ENCODE results near the gene PRR18. TPM values are rescaled to one million over a fixed set of nuclear protein-coding genes. Genes with fewer than 3 reads are reported as not detected.

Gene PRR18
- total RNA-seq, 1 experiment from 2014 or later = 0.76 TPM

- no peak overlapping the region for H3K4me3 ChIP-seq
- H3K36me3 ChIP-seq = no peaks in the 10 kb centered on the region
- no peaks in the 10 kb centered on the region for H3K9me3 ChIP-seq (replicated peaks)
- no peak for DNase-seq (ENCODE audit: low read depth in 1 of 2, low spot score in 2 of 2)
- H3K27me3 ChIP-seq (replicated peaks) = no peaks in the 10 kb centered on the region
- no peak overlapping the region for H3K27ac ChIP-seq
- H3K4me1 ChIP-seq (replicated peaks) = no peaks in the 10 kb centered on the region; the same call in 1 of the 2 replicates
Measured at GRCh38 chr6:166268431-166268830, 39.8 kb downstream of the PRR18 start.

GRCh38 chr6:166267526-166267925 lies 40.7 kb downstream of the PRR18 start:
- no peaks in the 10 kb centered on the region for H3K36me3 ChIP-seq
- H3K27me3 ChIP-seq (replicated peaks) = no peaks in the 10 kb centered on the region
- no peak overlapping the region for H3K27ac ChIP-seq
- no peaks in the 10 kb centered on the region for H3K9me3 ChIP-seq (replicated peaks)
- no peak for DNase-seq (ENCODE audit: low read depth in 1 of 2, low spot score in 2 of 2)
- H3K4me3 ChIP-seq = no peak overlapping the region
- H3K4me1 ChIP-seq (replicated peaks) = no peaks in the 10 kb centered on the region; the same call in 1 of the 2 replicates

- H3K27me3 ChIP-seq (replicated peaks) = no peaks in the 10 kb centered on the region
- no peak overlapping the region for H3K4me3 ChIP-seq
- no peak overlapping the region; the same call in 1 of the 2 replicates for H3K27ac ChIP-seq
- no peaks in the 10 kb centered on the region for H3K36me3 ChIP-seq
- no peaks in the 10 kb centered on the region; the same call in 1 of the 2 replicates for H3K4me1 ChIP-seq (replicated peaks)
- DNase-seq (ENCODE audit: low read depth in 1 of 2, low spot score in 2 of 2) = no peak
- no peaks in the 10 kb centered on the region for H3K9me3 ChIP-seq (replicated peaks)
Measured at GRCh38 chr6:166266336-166266735, 41.9 kb downstream of the PRR18 start.

- no peaks in the 10 kb centered on the region for H3K9me3 ChIP-seq (replicated peaks)
- H3K27me3 ChIP-seq (replicated peaks) = no peaks in the 10 kb centered on the region
- no peak overlapping the region for H3K27ac ChIP-seq
- H3K4me1 ChIP-seq (replicated peaks) = peaks cover 19% of the 10 kb centered on the region
- no peak for DNase-seq (ENCODE audit: low read depth in 1 of 2, low spot score in 2 of 2)
- H3K36me3 ChIP-seq = no peaks in the 10 kb centered on the region
- no peak overlapping the region for H3K4me3 ChIP-seq
Measured at GRCh38 chr6:166262743-166263515, 45.3 kb downstream of the PRR18 start.

- Histone ChIP-seq H3K36me3 (no peaks in the 10 kb centered on the region), H3K4me3 (no peak overlapping the region), H3K27ac (peak overlapping the region; percentile 71), H3K27me3 (replicated peaks) (no peaks in the 10 kb centered on the region), H3K9me3 (replicated peaks) (no peaks in the 10 kb centered on the region), H3K4me1 (replicated peaks) (peaks cover 23% of the 10 kb centered on the region)
- DNase-seq (ENCODE audit: low read depth in 1 of 2, low spot score in 2 of 2) = no peak
Measured at GRCh38 chr6:166259296-166259977, 48.8 kb downstream of the PRR18 start.

GRCh38 chr6:166258854-166259276 lies 49.3 kb downstream of the PRR18 start:
- Histone ChIP-seq H3K9me3 (replicated peaks) (no peaks in the 10 kb centered on the region; the same call in 1 of the 2 replicates), H3K4me3 (no peak overlapping the region), H3K4me1 (replicated peaks) (peaks cover 23% of the 10 kb centered on the region), H3K27ac (peak overlapping the region; percentile 71), H3K27me3 (replicated peaks) (no peaks in the 10 kb centered on the region), H3K36me3 (no peaks in the 10 kb centered on the region)
- peak; percentile 78 to 86 for DNase-seq (ENCODE audit: low read depth in 1 of 2, low spot score in 2 of 2)

- Histone ChIP-seq H3K4me1 (replicated peaks) (peaks cover 23% of the 10 kb centered on the region), H3K27ac (no peak overlapping the region)
Measured at GRCh38 chr6:166257911-166258318, 50.3 kb downstream of the PRR18 start.

More at GRCh38 chr6:166257911-166258318, 50.3 kb downstream of the PRR18 start:
- no peaks in the 10 kb centered on the region for H3K27me3 ChIP-seq (replicated peaks)
- peaks cover 2% of the 10 kb centered on the region; the same call in 1 of the 2 replicates for H3K9me3 ChIP-seq (replicated peaks)
- no peaks in the 10 kb centered on the region for H3K36me3 ChIP-seq
- DNase-seq (ENCODE audit: low read depth in 1 of 2, low spot score in 2 of 2) = no peak
- H3K4me3 ChIP-seq = no peak overlapping the region

Other genes with a start within 250 kb of the PRR18 start
- not detected in 2 replicates for gene TBXT, start 140.5 kb downstream of the PRR18 start, total RNA-seq (2014; rRNA removed; shearing (Covaris generic))
- 88.2 and 101 TPM in 2 replicates for gene SFT2D1, start 34.2 kb upstream of the PRR18 start, total RNA-seq (2014; rRNA removed; shearing (Covaris generic))
- 87.8 and 127 TPM in 2 replicates for gene MPC1, start 74.5 kb upstream of the PRR18 start, total RNA-seq (2014; rRNA removed; shearing (Covaris generic))

All from SJSA1 (cell line).